MM.1S (cell line): ENCODE measurements around the gene SETDB2.

Experiments used
- DNase-seq: peaks from one replicate; pipeline ENCODE4 v3.0.0-alpha.2; 2015
- H2AFZ ChIP-seq: fragments of 300-600 bp; sonication (generic); 2 replicates; pipeline ENCODE4 v1.6.0; 2016; ENCODE audit warnings: antibody characterized with exemption, low read length
- H3F3A ChIP-seq: fragments of 300-600 bp; sonication (generic); 2 replicates; pipeline ENCODE4 v1.6.1; 2016; ENCODE audit warnings: mild to moderate bottlenecking, antibody characterized with exemption, low read length, moderate library complexity, mixed read lengths; ENCODE audit not compliant: insufficient read depth
- H3K27ac ChIP-seq: fragments of 300-600 bp; sonication (generic); 2 replicates; pipeline ENCODE4 v1.5.1; 2016; ENCODE audit warnings: mild to moderate bottlenecking, low read length
- H3K27me3 ChIP-seq: fragments of 300-600 bp; sonication (generic); replicated peaks from 2 replicates; pipeline ENCODE4 v1.6.0; 2016; ENCODE audit warnings: low read length; ENCODE audit not compliant: insufficient read depth
- H3K36me3 ChIP-seq: fragments of 300-600 bp; sonication (generic); replicated peaks from 2 replicates; pipeline ENCODE4 v1.6.1; 2016; ENCODE audit warnings: mild to moderate bottlenecking, low read length, mixed read lengths; ENCODE audit not compliant: insufficient read depth
- H3K4me1 ChIP-seq: fragments of 300-600 bp; sonication (generic); 2 replicates; pipeline ENCODE4 v1.6.1; 2016; ENCODE audit warnings: low read length, mixed read lengths
- H3K4me2 ChIP-seq: fragments of 300-600 bp; sonication (generic); 2 replicates; pipeline ENCODE4 v1.6.0; 2016; ENCODE audit warnings: low read depth, low read length
- H3K4me3 ChIP-seq: fragments of 300-600 bp; sonication (generic); 2 replicates; pipeline ENCODE4 v1.5.1; 2016; ENCODE audit warnings: low read length, mixed read lengths
- H3K79me2 ChIP-seq: fragments of 300-600 bp; sonication (generic); 2 replicates; pipeline ENCODE4 v1.6.1; 2016; ENCODE audit warnings: mixed run types, low read length, mixed read lengths
- H3K9ac ChIP-seq: fragments of 300-600 bp; sonication (generic); 2 replicates; pipeline ENCODE4 v1.6.1; 2016; ENCODE audit warnings: low read length, mixed read lengths
- H3K9me2 ChIP-seq: fragments of 300-600 bp; sonication (generic); replicated peaks from 2 replicates; pipeline ENCODE4 v1.6.1; 2016; ENCODE audit warnings: mild to moderate bottlenecking, low read length, mixed read lengths; ENCODE audit not compliant: insufficient read depth
- H3K9me3 ChIP-seq: fragments of 300-600 bp; sonication (generic); replicated peaks from 2 replicates; pipeline ENCODE4 v1.6.1; 2016; ENCODE audit warnings: mild to moderate bottlenecking, low read length, mixed read lengths; ENCODE audit not compliant: insufficient read depth
- H4K20me1 ChIP-seq: fragments of 300-600 bp; sonication (generic); 2 replicates; pipeline ENCODE4 v1.6.1; 2016; ENCODE audit warnings: mild to moderate bottlenecking, low read length, moderate library complexity, mixed read lengths; ENCODE audit not compliant: insufficient read depth
- CTCF ChIP-seq: fragments of 300-600 bp; sonication (generic); IDR thresholded peaks from 2 replicates; pipeline ENCODE4 v1.5.1; 2016; ENCODE audit warnings: antibody characterized with exemption, low read length, mixed read lengths
- EZH2 ChIP-seq: fragments of 300-600 bp; sonication (generic); optimal IDR thresholded peaks from 2 replicates; pipeline ENCODE3; 2017; ENCODE audit warnings: low read depth, mild to moderate bottlenecking, antibody characterized with exemption, low read length, mixed read lengths
- EZH2phosphoT487 ChIP-seq: fragments of 300-600 bp; sonication (generic); IDR thresholded peaks from 2 replicates; pipeline ENCODE4 v1.6.1; 2018; ENCODE audit warnings: antibody characterized with exemption, low read length

SETDB2 gene

DNA sequence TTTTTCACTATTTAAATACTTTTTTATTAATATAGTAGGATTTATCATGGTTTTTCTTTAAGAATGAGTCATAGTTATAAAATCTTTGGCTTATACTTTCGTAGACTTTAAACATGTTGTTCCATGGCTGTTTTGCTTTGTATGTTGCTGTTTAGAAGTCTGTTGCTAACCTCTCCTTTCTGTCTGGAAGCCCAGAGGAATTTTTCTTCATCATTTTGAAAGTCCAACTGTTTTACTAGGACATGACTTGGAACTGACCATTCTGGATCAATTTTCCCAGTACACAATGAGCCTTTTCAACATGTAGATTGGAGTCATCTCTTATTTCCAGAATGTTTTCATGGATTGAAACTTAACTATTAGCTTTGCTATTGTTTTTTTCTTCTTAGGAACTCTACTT is 8.1 kb upstream of the SETDB2 start:
- DNase-seq: no peak
- Histone ChIP-seq H3K4me3 (no peak overlapping the region), H2AFZ (no peak overlapping the region), H3K9me3 (no peaks in the 10 kb centered on the region), H3K27ac (no peak overlapping the region), H3K4me2 (no peak overlapping the region), H3K36me3 (no peaks in the 10 kb centered on the region), H3K79me2 (no peaks in the 10 kb centered on the region), H3F3A (no peaks in the 10 kb centered on the region), H3K9me2 (no peaks in the 10 kb centered on the region), H4K20me1 (no peaks in the 10 kb centered on the region), H3K4me1 (no peaks in the 10 kb centered on the region), H3K27me3 (no peaks in the 10 kb centered on the region), H3K9ac (no peak overlapping the region)
- no peak for TF ChIP-seq CTCF
- no peak for TF ChIP-seq EZH2
- TF ChIP-seq EZH2phosphoT487: no peak

DNA sequence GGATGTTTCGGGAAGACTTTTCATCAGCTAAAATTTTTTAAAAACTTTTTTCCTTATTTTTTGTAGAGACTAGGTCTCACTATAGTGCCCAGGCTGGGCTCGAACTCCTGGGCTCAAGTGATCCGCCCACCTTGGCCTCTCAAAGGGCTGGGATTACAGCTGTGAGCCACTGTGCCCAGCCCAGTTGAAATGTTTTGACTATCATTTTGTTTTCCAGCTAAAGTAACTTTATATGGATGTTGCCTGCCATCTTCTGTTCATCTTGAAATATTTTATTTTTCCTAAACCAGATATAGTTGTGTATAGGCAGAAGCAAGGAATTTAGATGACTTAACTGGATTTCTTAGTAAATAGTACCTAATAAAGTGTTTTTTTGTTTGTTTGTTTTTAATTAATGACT is 7.2 kb upstream of the SETDB2 start:
- Histone ChIP-seq H3F3A (no peaks in the 10 kb centered on the region), H3K9me3 (no peaks in the 10 kb centered on the region), H3K27ac (no peak overlapping the region), H3K9ac (no peak overlapping the region), H2AFZ (no peak overlapping the region), H3K36me3 (no peaks in the 10 kb centered on the region), H3K79me2 (no peaks in the 10 kb centered on the region), H4K20me1 (no peaks in the 10 kb centered on the region), H3K4me3 (no peak overlapping the region), H3K4me2 (no peak overlapping the region), H3K9me2 (no peaks in the 10 kb centered on the region), H3K27me3 (no peaks in the 10 kb centered on the region), H3K4me1 (no peaks in the 10 kb centered on the region)
- DNase-seq: no peak
- TF ChIP-seq EZH2phosphoT487 (no peak), EZH2 (no peak), CTCF (no peak)

DNA sequence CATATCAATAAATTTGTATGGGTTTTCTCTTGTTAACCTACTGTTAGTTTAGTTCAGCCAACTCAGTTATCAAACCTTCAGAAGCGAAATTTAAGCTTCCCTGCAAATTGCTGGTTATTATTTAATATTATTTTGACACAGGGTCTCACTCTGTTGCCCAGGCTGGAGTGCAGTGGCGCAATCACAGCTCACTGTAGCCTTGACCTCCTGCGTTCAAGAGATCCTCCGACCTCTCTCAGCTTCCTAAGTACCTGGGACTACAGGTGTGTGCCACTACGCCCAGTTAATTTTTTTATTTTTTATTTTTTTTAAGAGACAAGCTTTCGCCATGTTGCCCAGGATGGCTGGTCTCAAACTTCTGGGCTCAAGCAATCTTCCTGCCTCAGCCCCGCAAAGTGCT is 6.4 kb upstream of the SETDB2 start:
- no peak for DNase-seq
- Histone ChIP-seq H3K4me1 (no peaks in the 10 kb centered on the region), H3K4me2 (no peak overlapping the region)

More for the DNA sequence above, 6.4 kb upstream of the SETDB2 start:
- H3K79me2 ChIP-seq: no peaks in the 10 kb centered on the region
- no peak overlapping the region for H3K27ac ChIP-seq
- H4K20me1 ChIP-seq: no peaks in the 10 kb centered on the region
- H3K9me2 ChIP-seq: no peaks in the 10 kb centered on the region
- no peak overlapping the region for H3K4me3 ChIP-seq
- no peaks in the 10 kb centered on the region for H3K36me3 ChIP-seq
- H2AFZ ChIP-seq: no peak overlapping the region
- no peaks in the 10 kb centered on the region for H3K9me3 ChIP-seq
- no peaks in the 10 kb centered on the region for H3K27me3 ChIP-seq
- no peaks in the 10 kb centered on the region for H3F3A ChIP-seq
- TF ChIP-seq CTCF (no peak), EZH2phosphoT487 (no peak), EZH2 (no peak)
- no peak overlapping the region for H3K9ac ChIP-seq
